A549 (cell line): ENCODE measurements around the gene FAM13A. TPM values are rescaled to one million over a fixed set of nuclear protein-coding genes. Genes with fewer than 3 reads are reported as not detected.

ENCODE experiments used
- ATAC-seq, 2 experiments: fragments of 200-7000 bp in 1 of 2; fragments of >200 bp in 1 of 2; cut with Nextera tagmentation in 1 of 2; cut with Tn5 transposase in 1 of 2; 3 replicates each; pipeline versions ENCODE4 v1.8.0 to v1.9.1; 2018 to 2020; ENCODE audit warnings: mild to moderate bottlenecking in 1 of 2, moderate library complexity in 1 of 2
- CTCF ChIA-PET: fragments of 300-600 bp; sonication (Branson Sonifier 250); formaldehyde crosslinking; extraction: SDS; loops from one replicate; lab custom pipeline; 2021; ENCODE audit warnings: antibody characterized with exemption, inconsistent platforms; lab: Yijun Ruan, JAX
- POLR2A ChIA-PET: fragments of 350-600 bp; formaldehyde crosslinking; extraction: SDS; loops from one replicate; lab custom pipeline; 2021; ENCODE audit warnings: antibody characterized with exemption, inconsistent platforms; lab: Yijun Ruan, JAX
- DNase-seq, 2 experiments: peaks; one replicate each; pipeline versions ENCODE4 v3.0.0 to v3.0.0-alpha.2; 2011 to 2016; ENCODE audit warnings: low read depth in 1 of 2, low spot score in 1 of 2
- FAIRE-seq: peaks from 2 replicates; lab custom pipeline; 2011; peaks lifted over from hg19 to GRCh38; lab: Jason Lieb, UNC
- H3K27ac ChIP-seq, 2 experiments: fragments of >200 bp; sonication (Bioruptor Twin); formaldehyde crosslinking; 3 replicates each; pipeline ENCODE4 v1.5.1; 2016 to 2017
- H3K4me1 ChIP-seq: fragments of >200 bp; sonication (Bioruptor Twin); formaldehyde crosslinking; 3 replicates; pipeline ENCODE4 v1.6.1; 2016
- H3K4me2 ChIP-seq: fragments of >200 bp; sonication (Bioruptor Twin); formaldehyde crosslinking; 3 replicates; pipeline ENCODE4 v1.6.1; 2016
- H3K4me3 ChIP-seq: fragments of >200 bp; sonication (Bioruptor Twin); formaldehyde crosslinking; 3 replicates; pipeline ENCODE4 v1.5.1; 2016
- H3K9me3 ChIP-seq: fragments of >200 bp; sonication (Bioruptor Twin); formaldehyde crosslinking; 3 replicates; pipeline ENCODE4 v1.6.1; 2016
- BHLHE40 ChIP-seq: IDR thresholded peaks from 2 replicates; pipeline ENCODE4 v1.6.1; 2012; ENCODE audit warnings: low read depth, low read length, inconsistent platforms
- CBX2 ChIP-seq: fragments of 200-600 bp; sonication (generic); IDR thresholded peaks from 2 replicates; pipeline ENCODE4 v1.6.1; 2016; ENCODE audit warnings: low read depth, mild to moderate bottlenecking, borderline replicate concordance
- CHD2 ChIP-seq: fragments of 150-350 bp; IDR thresholded peaks from 2 replicates; pipeline ENCODE4 v1.6.1; 2014; ENCODE audit warnings: low read length; ENCODE audit not compliant: partially characterized antibody
- EHF ChIP-seq: fragments of 250-450 bp; sonication (Bioruptor Pico); IDR thresholded peaks from 2 replicates; pipeline ENCODE4 v1.5.0; 2020; ENCODE audit warnings: mild to moderate bottlenecking
- EP300 ChIP-seq, 2 experiments: fragments of >200 bp; sonication (Bioruptor Twin); formaldehyde crosslinking; IDR thresholded peaks; 2 replicates in 1 of 2; 3 replicates in 1 of 2; pipeline ENCODE4 v1.6.1; 2016 to 2017
- FOSL2 ChIP-seq, 2 experiments: fragments of 450-650 bp in 1 of 2; fragments of >200 bp in 1 of 2; sonication (Bioruptor Twin) in 1 of 2; formaldehyde crosslinking; IDR thresholded peaks; 2 replicates each; pipeline versions ENCODE4 v1.5.0 to v1.6.1; 2016 to 2020; ENCODE audit warnings: mild to moderate bottlenecking in 1 of 2, moderate library complexity in 1 of 2
- HOXA7 ChIP-seq: fragments of 250-450 bp; sonication (Bioruptor Pico); IDR thresholded peaks from 2 replicates; pipeline ENCODE4 v1.5.0; 2020; ENCODE audit warnings: mild to moderate bottlenecking, moderate library complexity
- HOXB13 ChIP-seq: fragments of 250-450 bp; sonication (Bioruptor Pico); IDR thresholded peaks from 2 replicates; pipeline ENCODE4 v1.5.0; 2020; ENCODE audit warnings: low read depth, mild to moderate bottlenecking, moderate library complexity
- HOXB5 ChIP-seq: fragments of 250-450 bp; sonication (Bioruptor Pico); IDR thresholded peaks from 2 replicates; pipeline ENCODE4 v1.5.0; 2020; ENCODE audit warnings: mild to moderate bottlenecking, moderate library complexity
- JUNB ChIP-seq: fragments of >200 bp; sonication (Bioruptor Twin); formaldehyde crosslinking; IDR thresholded peaks from 2 replicates; pipeline ENCODE4 v1.6.1; 2016
- MAZ ChIP-seq: fragments of 150-350 bp; IDR thresholded peaks from 2 replicates; pipeline ENCODE4 v1.6.1; 2014; ENCODE audit warnings: antibody characterized with exemption, low read depth, low read length, borderline replicate concordance
- MYC ChIP-seq: IDR thresholded peaks from 2 replicates; pipeline ENCODE4 v1.6.1; 2012; ENCODE audit warnings: mild to moderate bottlenecking, inconsistent platforms, low read length, improper control_type of control experiment, borderline replicate concordance
- POLR2AphosphoS2 ChIP-seq: conservative IDR thresholded peaks from 2 replicates; pipeline ENCODE4 v1.6.1; 2012; ENCODE audit warnings: low read length, improper control_type of control experiment, inconsistent platforms
- RAD21 ChIP-seq, 2 experiments: fragments of >200 bp in 1 of 2; sonication (Bioruptor Twin) in 1 of 2; formaldehyde crosslinking in 1 of 2; IDR thresholded peaks in 1 of 2; conservative IDR thresholded peaks in 1 of 2; 2 replicates in 1 of 2; 3 replicates in 1 of 2; pipeline ENCODE4 v1.6.1; 2012 to 2018; ENCODE audit warnings: inconsistent platforms in 1 of 2
- RARB ChIP-seq: fragments of 250-450 bp; sonication (Bioruptor Pico); IDR thresholded peaks from 2 replicates; pipeline ENCODE4 v1.8.0; 2021; ENCODE audit warnings: mild to moderate bottlenecking, moderate library complexity
- RCOR1 ChIP-seq: fragments of 150-350 bp; IDR thresholded peaks from 2 replicates; pipeline ENCODE4 v1.6.1; 2014; ENCODE audit warnings: antibody characterized with exemption, low read length, low read depth
- RNF2 ChIP-seq: fragments of 200-600 bp; sonication (generic); IDR thresholded peaks from 2 replicates; pipeline ENCODE4 v1.6.1; 2016; ENCODE audit warnings: low read depth, mild to moderate bottlenecking, antibody characterized with exemption, moderate library complexity, borderline replicate concordance
- SREBF2 ChIP-seq: fragments of 450-650 bp; IDR thresholded peaks from 2 replicates; pipeline ENCODE4 v1.6.1; 2014; ENCODE audit warnings: mild to moderate bottlenecking, moderate library complexity
- ZC3H11A ChIP-seq: fragments of 450-650 bp; IDR thresholded peaks from 2 replicates; pipeline ENCODE4 v1.6.1; 2014; ENCODE audit warnings: antibody characterized with exemption, mild to moderate bottlenecking
- ZFP36 ChIP-seq: fragments of 450-650 bp; IDR thresholded peaks from 2 replicates; pipeline ENCODE4 v1.6.1; 2014; ENCODE audit warnings: borderline replicate concordance; ENCODE audit not compliant: partially characterized antibody
- ZNF302 ChIP-seq: fragments of 250-450 bp; sonication (Bioruptor Pico); IDR thresholded peaks from 2 replicates; pipeline ENCODE4 v1.9.0; 2021; ENCODE audit warnings: inconsistent platforms, mild to moderate bottlenecking, moderate library complexity
- ZSCAN20 ChIP-seq: fragments of 250-450 bp; sonication (Bioruptor Pico); IDR thresholded peaks from 2 replicates; pipeline ENCODE4 v1.8.0; 2022; ENCODE audit warnings: mild to moderate bottlenecking, moderate library complexity
- WGBS: methylation state at CpG from one replicate; pipeline ENCODE4 v1.1.6; 2017; ENCODE audit errors: missing lambda C conversion rate; 5-methylcytosine and 5-hydroxymethylcytosine counted together
- polyA plus RNA-seq, 4 experiments: library from polyadenylated mRNA; depleted of rRNA in 3 of 4; stranded (reverse); fragments of >200 nt; fragmentation: RNase III in 1 of 4; extraction: RNeasy Plus Mini Kit Qiagen cat#74134 plus additional on column Dnase treatment in 1 of 4; gene quantifications; 2 replicates in 3 of 4; 3 replicates in 1 of 4; pipeline ENCODE4 v1.2.3, GENCODE V29; 2011 to 2017
- TF ChIP-seq, protein P1 (sequence below): IDR thresholded peaks from 2 replicates; pipeline ENCODE4 v1.6.1; 2012
- TF ChIP-seq, protein P2 (sequence below): fragments of 200-600 bp; sonication (generic); IDR thresholded peaks from 2 replicates; pipeline ENCODE4 v1.6.1; 2016; ENCODE audit warnings: antibody characterized with exemption, mild to moderate bottlenecking, moderate library complexity
- TF ChIP-seq, protein P3 (sequence below): IDR thresholded peaks from 2 replicates; pipeline ENCODE4 v1.6.1; 2012

Gene FAM13A
- polyA plus RNA-seq, 2 of the 4 experiments (the other 2 are of a cell fraction), result 6.5 to 22.0 TPM

DNA sequence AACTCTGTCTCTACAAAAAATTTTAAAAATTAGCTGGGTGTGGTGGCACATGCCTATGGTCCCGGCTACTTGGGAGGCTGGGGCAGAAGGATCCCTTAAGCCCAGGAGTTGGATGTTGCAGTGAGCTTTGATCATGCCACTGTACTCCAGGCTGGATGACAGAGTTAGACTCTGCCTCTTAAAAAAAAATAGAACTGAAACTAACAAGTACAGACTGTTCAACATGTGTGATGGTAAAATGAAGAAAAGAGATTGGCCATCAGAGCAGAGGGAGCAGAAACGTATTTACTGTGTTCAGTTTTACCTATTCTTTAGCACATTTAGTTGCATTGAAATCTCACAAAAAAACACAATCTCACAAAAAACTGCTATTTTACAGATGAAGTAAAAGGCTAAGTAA is 281.5 kb downstream of the FAM13A start:
- no peaks in the 10 kb centered on the region for H3K9me3 ChIP-seq
- no peak for DNase-seq
- H3K4me1 ChIP-seq, result peaks cover 5% of the 10 kb centered on the region; the same call in 2 of the 3 replicates
- ChIA-PET CTCF (no interaction called here), POLR2A (no interaction called here)
- 94% methylated on average over 2 of the region's 2 CpGs for WGBS
- no peak overlapping the region for H3K4me2 ChIP-seq
- no peak overlapping the region for H3K27ac ChIP-seq
- no peak overlapping the region for H3K4me3 ChIP-seq
- no peak for ATAC-seq
- TF ChIP-seq RAD21 (conservative IDR thresholded peaks at IDR 0.05 in 1 of 2, IDR thresholded peaks at IDR 0.05 in 1 of 2) (no peak), CHD2 (no peak), HOXB5 (no peak), ZNF302 (CRISPR knock-in tag) (no peak), MAZ (no peak), HOXA7 (CRISPR knock-in tag) (no peak), SREBF2 (no peak), ZSCAN20 (CRISPR knock-in tag) (no peak), BHLHE40 (no peak), EHF (CRISPR knock-in tag) (no peak), RNF2 (no peak), HOXB13 (no peak), JUNB (no peak), RCOR1 (no peak), ZC3H11A (no peak)
- TF ChIP-seq, protein P1, sequence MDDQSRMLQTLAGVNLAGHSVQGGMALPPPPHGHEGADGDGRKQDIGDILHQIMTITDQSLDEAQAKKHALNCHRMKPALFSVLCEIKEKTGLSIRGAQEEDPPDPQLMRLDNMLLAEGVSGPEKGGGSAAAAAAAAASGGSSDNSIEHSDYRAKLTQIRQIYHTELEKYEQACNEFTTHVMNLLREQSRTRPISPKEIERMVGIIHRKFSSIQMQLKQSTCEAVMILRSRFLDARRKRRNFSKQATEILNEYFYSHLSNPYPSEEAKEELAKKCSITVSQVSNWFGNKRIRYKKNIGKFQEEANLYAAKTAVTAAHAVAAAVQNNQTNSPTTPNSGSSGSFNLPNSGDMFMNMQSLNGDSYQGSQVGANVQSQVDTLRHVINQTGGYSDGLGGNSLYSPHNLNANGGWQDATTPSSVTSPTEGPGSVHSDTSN, result no peak
- TF ChIP-seq, all 56 proteins: peak for 0
- FAIRE-seq, result no peak

DNA sequence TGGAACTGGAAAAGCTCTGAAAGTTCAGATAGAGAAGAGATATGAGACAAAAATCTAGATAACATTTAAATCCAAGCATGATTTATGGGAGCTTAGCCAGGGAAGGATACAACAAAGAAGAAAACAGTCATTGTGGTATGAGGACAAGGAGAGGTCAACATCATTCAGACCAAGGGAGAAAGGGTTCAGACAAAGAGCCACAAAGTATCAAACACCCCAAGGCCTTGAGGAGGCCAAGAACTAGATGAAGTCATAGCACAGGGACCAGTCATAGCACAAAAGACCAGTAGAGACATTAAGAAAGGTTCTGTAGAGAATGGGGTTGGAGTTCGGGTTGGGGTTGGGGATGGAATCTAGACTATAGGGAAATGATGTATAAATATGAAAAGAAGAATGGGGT is 282.0 kb downstream of the FAM13A start:
- 69% methylated on average over 1 of the region's 1 CpG for WGBS
- H3K27ac ChIP-seq, result no peak overlapping the region
- CTCF ChIA-PET, result no interaction called here
- no peak for FAIRE-seq
- H3K4me1 ChIP-seq, result no peaks in the 10 kb centered on the region
- no peak for DNase-seq
- TF ChIP-seq MYC (no peak), POLR2AphosphoS2 (no peak)
- TF ChIP-seq, all 56 proteins: peak for 0
- POLR2A ChIA-PET, result no interaction called here
- Histone ChIP-seq H3K4me3 (no peak overlapping the region), H3K4me2 (no peak overlapping the region), H3K9me3 (no peaks in the 10 kb centered on the region)
- no peak for ATAC-seq

DNA sequence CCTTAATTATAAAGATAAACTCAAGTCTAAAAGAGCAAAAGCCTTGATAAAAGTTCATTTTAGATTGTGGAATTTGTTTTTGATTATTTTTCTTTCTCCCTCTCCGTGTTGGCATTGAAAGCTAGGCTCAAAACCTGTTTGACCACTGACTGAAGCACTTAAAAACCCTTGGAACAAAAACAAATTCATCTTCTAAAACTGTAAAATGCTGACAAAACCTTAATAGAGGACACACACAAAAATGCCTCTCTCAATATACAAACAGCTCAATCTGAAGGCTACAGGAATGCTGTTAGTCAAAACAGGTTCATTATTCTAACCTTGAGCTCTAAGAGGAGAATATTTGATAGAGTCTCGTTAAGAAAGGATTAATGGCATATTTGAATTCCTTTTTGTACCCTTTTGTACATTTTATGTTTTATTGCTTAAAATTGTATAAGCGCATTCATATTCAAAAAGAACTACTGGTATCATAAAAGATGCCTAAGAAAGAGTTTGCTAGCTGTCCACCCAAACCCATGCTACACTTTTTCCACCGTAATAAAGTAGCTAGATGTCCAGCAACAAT is 285.0 kb downstream of the FAM13A start:
- POLR2A ChIA-PET, result no interaction called here
- no peaks in the 10 kb centered on the region for H3K9me3 ChIP-seq
- CTCF ChIA-PET, result interaction anchor here (1.3 kb wide), 1 partner anchor 232 kb away, joined by 3 read pairs; no protein-coding TSS in a partner anchor
- TF ChIP-seq EP300 (IDR thresholded peaks at IDR 0.05), result no peak
- no peak for TF ChIP-seq CBX2
- TF ChIP-seq SREBF2, result no peak
- TF ChIP-seq MAZ, result no peak
- no peak for TF ChIP-seq HOXB5
- no peak overlapping the region for H3K4me2 ChIP-seq
- H3K4me1 ChIP-seq, result no peaks in the 10 kb centered on the region; the same call in 1 of the 3 replicates
- ATAC-seq (no peak), DNase-seq (no peak), FAIRE-seq (no peak)
- H3K27ac ChIP-seq, result no peak overlapping the region
- no peak overlapping the region for H3K4me3 ChIP-seq
- 81% methylated on average over 4 of the region's 4 CpGs for WGBS

DNA sequence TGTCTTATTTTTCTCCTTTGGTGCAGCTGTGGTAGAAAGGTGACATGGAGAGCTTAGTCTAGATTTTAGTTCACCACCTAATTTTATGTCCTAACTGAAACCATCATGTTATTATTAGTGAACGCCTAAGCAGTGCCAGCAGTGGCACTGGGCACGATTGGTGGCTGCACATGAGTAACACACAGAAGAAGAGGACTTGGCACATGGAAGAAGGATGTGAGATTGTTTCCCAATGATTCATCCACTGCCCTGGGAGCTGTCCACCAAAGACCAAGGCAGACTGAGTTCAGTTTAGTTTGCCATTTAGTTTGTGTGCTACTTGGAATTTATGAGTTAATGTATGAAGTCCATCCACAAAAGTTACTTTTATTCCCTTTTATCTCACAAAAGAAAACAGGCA is 291.3 kb downstream of the FAM13A start:
- H3K4me3 ChIP-seq, result no peak overlapping the region
- peak; percentile 84 to 87 for ATAC-seq
- no peak overlapping the region for H3K27ac ChIP-seq
- peaks cover 27% of the 10 kb centered on the region for H3K4me1 ChIP-seq
- DNase-seq, result peak; percentile 15 to 23
- POLR2A ChIA-PET, result no interaction called here
- FAIRE-seq, result no peak
- CTCF ChIA-PET, result interaction anchor here (1.0 to 1.6 kb wide), 3 partner anchors 11 to 59 kb away, joined by 3 to 5 read pairs (median 5); no protein-coding TSS in a partner anchor
- no peaks in the 10 kb centered on the region for H3K9me3 ChIP-seq
- 8% methylated on average over 2 of the region's 2 CpGs for WGBS
- peak overlapping the region; percentile 45 for H3K4me2 ChIP-seq
- TF ChIP-seq FOSL2 (IDR thresholded peaks at IDR 0.05), result 0 out of 2 replicates have a peak, but pooled peaks have one; percentile 22
- TF ChIP-seq FOSL2 (CRISPR knock-in tag; IDR thresholded peaks at IDR 0.05), result 0 out of 2 replicates have a peak, but pooled peaks have one; percentile 14
- no peak for TF ChIP-seq RARB (CRISPR knock-in tag)
- TF ChIP-seq ZFP36, result no peak
- TF ChIP-seq, protein P2, sequence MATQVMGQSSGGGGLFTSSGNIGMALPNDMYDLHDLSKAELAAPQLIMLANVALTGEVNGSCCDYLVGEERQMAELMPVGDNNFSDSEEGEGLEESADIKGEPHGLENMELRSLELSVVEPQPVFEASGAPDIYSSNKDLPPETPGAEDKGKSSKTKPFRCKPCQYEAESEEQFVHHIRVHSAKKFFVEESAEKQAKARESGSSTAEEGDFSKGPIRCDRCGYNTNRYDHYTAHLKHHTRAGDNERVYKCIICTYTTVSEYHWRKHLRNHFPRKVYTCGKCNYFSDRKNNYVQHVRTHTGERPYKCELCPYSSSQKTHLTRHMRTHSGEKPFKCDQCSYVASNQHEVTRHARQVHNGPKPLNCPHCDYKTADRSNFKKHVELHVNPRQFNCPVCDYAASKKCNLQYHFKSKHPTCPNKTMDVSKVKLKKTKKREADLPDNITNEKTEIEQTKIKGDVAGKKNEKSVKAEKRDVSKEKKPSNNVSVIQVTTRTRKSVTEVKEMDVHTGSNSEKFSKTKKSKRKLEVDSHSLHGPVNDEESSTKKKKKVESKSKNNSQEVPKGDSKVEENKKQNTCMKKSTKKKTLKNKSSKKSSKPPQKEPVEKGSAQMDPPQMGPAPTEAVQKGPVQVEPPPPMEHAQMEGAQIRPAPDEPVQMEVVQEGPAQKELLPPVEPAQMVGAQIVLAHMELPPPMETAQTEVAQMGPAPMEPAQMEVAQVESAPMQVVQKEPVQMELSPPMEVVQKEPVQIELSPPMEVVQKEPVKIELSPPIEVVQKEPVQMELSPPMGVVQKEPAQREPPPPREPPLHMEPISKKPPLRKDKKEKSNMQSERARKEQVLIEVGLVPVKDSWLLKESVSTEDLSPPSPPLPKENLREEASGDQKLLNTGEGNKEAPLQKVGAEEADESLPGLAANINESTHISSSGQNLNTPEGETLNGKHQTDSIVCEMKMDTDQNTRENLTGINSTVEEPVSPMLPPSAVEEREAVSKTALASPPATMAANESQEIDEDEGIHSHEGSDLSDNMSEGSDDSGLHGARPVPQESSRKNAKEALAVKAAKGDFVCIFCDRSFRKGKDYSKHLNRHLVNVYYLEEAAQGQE, result peak; percentile 65
- TF ChIP-seq, protein P3, sequence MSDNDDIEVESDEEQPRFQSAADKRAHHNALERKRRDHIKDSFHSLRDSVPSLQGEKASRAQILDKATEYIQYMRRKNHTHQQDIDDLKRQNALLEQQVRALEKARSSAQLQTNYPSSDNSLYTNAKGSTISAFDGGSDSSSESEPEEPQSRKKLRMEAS, result 0 out of 2 replicates have a peak, but pooled peaks have one; percentile 22
